ENCODE data around the gene ZMYM2.

Gene ZMYM2

DNA sequence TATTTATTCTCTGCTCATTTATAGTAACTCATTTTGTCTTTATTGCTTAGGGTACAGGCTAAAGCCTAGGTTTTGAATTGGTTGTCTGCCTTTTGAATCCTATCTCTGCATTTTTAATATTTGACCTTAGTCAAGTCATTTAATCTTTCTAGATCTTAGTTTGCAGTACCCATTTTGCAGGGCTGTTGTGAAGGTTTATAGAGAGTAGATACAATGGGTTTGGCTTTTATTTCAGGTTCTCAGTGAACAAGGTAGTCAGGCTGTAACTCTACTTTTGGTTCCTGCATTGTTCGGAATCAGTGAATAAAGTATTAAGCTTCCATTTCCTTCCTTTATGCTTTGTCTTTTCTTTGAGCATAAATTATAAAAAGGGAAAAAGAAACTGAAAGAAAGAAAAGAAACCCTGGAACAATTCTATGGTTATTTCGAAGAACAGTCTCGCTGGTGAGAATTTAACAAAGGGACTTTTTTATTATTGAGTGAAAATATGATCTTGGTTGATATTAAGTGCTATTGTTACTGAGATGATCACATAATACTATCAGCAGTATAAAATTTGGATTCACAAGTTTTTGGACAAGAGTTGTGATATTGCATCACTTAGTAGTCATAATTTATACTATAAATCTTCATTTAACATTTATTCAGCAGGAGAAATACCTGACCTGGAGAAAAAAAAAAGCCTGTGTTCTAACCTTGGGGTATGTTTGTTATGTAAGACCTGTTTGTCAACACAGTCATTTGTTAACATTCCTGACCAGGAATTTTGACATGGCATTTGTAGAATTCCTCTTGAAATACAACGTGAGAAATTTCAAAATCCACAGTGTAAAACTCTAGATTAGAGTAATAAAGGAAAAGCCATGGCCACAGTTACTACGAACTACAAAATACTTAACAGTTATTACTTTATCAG lies 91.3 kb downstream of the ZMYM2 start:
- no peak for DNase-seq

DNA sequence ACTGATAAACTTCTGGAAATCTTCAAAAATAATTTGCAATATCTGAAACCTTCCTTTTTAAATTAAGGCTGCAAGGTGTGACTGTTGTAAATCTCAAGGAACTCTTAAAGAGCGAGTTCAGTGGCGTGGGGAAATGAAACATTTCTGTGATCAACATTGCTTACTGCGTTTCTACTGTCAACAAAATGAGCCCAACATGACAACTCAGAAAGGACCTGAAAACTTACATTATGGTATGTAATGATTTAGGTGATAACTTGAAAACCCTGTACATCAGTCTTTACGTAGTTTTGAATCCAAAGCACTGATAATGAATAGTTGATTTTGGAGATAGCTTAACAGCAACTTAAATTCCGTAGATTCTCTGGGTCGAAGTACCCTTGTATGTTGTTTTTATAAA lies 92.8 kb downstream of the ZMYM2 start:
- DNase-seq, result no peak

DNA sequence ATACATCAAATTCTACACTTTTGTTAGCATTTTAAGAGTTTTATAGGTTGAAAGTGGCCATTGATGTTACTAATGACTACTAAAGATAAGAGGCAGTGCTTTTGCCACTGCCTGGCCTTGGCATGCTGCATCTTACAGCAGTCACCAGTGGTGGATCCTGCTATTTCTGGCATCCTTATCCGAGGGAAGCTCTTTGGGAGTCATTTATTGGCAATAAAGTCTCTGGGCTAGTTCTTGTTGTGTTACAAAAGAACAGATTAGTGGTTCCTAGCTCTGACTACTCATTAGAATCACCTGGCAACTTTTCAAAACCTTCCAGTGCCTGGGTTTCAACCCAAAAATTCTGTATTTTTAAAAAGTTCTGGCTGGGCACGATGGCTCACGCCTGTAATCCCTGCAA lies 94.5 kb downstream of the ZMYM2 start:
- no peak for DNase-seq

DNA sequence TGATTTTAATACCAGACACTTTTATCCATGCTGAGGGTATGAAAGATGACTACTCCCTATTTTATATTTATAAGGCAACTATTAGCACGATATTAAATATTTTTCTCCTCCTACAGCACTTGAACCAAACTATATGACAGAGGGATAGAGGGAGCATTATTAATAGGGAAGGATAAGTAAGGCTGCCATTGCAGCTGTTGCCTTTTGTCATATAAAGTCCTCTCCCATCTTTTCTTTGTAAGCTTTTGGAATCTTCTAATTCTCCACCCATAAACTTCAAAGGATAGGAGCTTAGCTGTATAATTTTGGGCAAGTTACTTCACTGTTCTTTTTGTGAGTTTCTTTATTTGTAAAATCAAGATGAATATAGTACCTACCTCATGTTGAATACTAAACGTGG lies 95.4 kb downstream of the ZMYM2 start:
- no peak for DNase-seq

DNA sequence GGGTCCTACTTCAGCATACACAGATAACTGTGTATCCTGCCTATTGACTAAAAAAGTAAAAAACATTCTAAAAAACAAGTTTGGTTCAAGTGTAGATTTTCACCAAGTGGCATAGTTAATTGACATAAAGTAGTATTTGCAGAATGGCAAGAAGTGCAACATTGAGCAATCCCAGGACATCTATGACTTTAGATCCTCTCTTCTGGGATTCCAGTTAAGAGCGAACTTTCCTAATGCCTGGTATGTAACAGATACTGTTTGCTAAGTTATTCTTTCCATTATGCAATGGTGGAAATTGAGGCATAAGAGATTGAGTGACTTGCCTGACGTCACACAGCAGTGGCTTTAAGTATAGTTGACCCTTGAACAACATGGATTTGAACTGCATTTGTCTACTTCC lies 96.1 kb downstream of the ZMYM2 start:
- DNase-seq, result no peak

DNA sequence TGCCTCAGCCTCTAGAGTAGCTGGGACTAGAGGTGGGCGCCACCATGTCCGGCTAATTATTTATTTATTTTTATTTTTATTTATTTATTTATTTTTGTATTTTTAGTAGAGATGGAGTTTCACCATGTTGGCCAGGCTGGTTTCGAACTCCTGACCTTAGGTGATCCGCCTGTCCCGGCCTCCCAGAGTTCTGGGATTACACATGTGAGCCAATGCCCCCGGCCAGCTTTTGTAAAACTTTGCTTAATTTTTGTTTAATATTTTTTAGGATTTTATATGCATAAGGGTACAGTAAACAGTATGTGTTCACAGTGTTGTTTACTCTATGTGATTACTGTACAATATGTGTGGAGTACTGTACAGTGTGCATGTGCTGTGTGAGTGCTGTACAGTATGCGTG lies 98.7 kb downstream of the ZMYM2 start:
- DNase-seq, result no peak

DNA sequence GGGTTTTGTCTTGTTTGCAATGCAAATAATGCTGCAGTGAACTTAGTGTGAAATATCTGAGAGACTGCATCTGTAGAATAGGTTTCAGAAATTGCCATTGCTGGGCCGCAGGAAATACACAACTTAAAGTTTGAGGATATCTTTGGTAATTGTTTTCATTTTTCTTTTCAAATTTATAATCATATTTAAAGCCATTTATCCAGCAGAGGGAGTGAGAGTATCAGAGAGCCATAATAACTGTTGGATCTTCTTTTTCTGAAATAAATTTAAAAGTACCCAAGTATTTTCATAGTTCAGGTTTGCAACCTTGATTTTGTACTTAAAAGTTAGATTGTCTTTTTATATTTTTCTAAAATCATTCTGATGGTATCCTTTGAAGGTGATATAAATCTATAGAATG lies 99.4 kb downstream of the ZMYM2 start:
- no peak for DNase-seq

DNA sequence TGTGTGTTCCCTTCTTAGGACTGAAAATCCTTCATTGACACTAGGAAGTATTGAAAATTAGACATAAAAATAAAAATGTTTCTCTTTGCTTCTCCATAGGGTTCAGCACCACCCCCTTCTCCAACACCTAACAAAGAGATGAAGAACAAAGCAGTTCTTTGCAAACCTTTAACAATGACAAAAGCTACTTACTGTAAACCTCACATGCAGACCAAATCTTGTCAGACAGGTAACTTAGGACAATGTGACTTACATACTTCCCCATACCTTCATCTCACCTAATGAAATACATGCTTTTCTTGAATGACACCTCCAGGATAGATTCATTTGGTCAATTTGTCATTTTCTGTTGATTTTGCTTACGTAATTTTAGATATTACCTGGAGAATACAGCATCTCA lies 99.9 kb downstream of the ZMYM2 start:
- DNase-seq, result no peak

DNA sequence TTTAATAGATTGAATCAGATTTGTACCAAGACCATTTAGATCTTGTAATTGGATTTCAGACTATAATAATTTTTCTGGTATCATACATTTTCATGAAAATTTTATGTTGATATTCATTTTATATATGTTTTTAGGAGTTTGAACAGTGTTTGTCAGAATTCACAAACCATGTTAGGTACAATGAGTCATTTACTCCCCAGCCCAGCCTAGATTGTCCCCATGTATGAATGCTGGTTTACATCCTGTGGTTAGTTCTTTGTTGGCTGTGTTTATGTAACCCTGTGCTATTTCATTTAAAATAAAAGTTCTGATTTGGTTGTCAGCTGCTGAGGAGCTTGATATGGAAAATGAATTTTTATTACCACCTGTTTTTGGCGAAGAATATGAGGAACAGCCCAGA lies 105.6 kb downstream of the ZMYM2 start:
- DNase-seq, result no peak

DNA sequence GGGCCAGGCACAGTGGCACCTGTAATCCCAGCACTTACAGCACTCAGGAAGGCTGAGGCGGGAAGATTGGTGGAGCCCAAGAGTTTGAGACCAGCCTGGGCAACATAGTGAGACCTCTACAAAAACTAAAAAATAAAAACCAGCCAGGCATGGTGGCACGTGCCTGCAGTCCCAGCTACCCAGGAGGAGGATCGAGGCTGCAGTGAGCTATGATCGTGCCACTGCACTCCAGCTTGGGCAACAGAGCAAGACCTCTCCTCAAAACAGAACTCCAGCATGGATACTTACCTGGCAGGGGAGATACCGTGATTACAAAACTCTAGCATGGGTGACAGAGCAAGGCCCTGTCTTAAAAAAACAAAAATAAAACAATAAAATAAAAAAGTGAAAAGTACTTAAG lies 107.0 kb downstream of the ZMYM2 start:
- DNase-seq, result no peak

DNA sequence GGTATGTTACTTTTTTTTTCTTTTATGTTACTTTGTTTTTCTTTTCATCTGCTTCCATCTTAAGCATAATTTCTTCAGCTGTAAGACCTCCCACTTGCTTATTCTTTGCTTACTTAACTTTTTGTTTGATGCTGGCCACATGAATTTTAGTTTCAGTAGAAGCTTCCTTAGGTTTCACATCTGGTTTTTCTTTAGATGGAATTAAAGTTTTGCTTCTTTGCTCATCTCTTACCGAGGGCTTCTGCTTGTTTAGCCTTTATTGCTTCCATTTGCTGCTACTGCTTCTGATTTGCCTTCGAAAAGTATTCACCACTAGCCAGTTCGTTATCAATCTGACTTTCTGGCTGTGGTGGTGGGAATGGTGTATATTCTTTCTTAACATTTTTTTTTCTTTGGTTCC lies 111.4 kb downstream of the ZMYM2 start:
- DNase-seq, result no peak

DNA sequence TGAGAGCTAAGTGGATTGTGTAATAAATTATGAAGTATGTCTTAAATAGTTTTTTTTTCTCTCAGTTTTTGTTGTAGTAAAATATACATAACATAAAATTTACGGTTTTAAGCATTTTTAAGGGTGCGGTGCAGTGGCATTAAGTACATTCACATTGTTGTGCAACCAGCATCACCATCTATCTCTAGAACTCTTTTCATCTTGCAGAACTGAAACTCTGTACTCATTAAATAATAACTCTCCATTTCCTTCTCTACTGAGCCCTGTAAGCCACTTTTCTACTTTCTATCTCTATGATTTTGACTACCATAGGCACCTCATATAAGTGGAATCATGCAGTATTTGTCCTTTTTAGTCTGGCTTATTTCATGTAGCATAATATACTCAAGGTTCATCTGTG lies 115.2 kb downstream of the ZMYM2 start:
- DNase-seq, result no peak

DNA sequence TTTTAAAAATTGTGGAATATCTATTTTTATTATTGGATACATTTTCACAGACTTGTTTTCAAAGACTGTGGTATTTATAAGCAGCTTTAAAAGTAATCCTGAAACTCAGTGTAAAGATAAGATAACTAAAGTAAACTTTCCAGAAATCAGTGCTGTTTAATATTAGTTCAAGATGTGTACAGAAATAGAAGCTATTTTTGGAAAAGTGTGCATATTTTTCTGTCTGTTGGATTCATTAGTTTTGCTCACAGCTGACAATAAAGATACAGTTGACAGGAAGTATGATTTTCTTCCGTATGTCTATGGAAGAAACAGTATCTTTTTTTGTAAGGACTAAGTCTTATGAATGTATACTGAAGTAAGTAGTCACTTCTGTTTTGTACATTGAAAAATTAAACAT lies 116.4 kb downstream of the ZMYM2 start:
- DNase-seq, result no peak

DNA sequence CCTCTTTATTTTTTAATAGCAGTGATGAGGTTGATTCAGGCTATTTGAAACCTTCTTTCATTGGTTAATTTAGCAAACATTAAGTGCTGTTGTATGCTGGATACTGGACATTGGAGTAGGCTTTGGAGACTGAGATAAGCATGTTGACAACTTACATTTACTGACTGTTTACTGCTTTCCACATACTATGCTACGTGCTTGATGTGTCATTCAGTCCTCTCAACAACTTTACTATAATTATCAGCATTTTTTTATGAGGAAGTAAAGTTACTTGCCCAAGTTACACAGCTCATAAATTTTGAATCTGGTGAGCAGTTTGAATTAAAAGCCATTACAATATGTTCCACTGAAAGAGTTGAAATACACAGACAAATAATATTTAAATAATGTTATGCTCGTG lies 118.6 kb downstream of the ZMYM2 start:
- DNase-seq, result no peak

DNA sequence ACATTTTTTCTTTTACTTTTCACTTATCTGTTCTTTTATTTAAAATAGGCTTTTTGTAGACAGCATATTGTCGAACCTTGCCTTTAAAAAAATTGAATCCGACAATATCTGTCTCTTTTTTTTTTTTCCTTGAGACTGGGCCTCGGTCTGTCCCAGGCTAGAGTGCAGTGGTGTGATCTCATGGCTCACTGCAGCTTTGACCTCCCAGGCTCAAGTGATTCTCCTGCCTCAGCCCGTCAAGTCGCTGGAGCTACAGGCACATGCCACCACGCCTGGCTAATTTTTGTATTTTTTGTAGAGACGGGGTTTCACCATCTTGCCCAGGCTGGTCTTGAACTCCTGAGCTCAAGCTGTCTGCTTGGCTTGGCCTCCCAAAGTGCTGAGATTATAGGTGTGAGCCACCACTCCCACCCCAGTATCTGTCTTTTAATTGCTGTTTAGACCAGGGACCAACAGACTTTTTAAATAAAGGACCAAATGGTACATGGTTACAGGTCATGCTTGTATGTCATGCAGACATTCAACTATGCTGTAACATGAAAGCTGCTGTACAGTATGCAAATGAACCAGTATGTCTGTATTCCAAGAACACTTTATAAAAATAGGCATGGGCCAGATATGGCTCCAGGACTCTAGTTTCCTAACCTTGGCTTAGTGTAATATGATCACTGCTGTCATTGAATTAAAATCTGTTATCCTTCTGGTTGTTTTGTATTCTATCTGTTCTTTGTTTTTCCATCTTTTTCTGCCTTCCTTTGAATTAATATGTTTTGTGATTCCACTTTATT lies 122.0 kb downstream of the ZMYM2 start:
- no peak for DNase-seq

DNA sequence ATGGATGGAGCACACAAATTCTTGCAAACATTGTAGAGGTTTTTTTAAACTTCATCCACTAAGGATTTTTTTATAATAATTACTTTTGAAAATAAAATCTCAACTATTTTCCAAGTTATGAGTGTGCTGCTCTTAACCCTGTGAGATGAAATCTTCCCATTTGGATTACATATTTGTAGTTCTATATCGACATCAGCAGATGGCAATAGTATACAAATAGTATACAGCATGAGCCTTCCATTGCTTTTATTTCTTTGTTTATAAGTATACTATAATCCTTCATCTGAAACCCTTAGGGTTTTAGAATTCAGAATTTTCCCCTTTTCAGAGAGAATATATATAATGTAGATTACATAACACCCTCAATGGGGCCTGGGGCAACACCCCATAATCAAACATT lies 131.8 kb downstream of the ZMYM2 start:
- no peak for DNase-seq

DNA sequence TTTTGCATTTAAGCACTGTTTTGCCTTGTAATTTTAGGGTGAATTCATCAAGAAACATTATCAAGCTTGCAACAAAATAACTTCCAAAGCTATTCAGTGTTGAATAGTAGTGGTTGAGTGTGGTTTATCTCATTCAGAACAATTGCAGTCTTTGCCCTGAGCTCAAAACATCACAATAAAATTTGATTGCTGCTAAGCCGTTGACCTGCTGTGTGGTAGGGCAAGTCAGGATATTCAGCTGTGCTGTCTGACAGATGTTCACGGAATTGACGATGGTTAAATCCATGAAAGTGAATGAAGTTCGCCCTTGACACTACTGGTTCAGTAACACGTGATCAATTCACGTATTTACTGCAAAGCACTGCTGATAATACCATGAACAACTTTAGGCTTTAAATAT lies 135.4 kb downstream of the ZMYM2 start:
- no peak for DNase-seq

DNA sequence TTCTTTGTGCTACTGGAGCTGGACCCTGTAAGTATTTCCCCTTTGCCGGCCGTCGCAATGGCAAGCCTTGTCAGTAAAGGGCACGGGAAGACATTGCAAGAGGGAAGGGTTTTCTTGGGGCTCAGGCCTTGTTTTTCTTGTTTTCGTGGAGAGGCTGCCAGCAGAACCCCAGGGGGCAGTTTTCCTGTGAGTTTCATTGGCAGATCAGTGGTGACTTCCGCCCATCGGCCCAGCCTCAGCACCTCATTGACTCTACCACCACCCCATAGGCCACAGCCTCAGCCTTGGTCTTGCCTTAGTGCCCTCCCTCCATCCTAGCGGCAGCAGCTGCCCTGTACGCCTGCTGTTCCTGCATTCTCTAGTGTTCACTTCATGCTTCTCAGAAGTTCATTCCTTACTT lies 140.8 kb downstream of the ZMYM2 start:
- no peak for DNase-seq

DNA sequence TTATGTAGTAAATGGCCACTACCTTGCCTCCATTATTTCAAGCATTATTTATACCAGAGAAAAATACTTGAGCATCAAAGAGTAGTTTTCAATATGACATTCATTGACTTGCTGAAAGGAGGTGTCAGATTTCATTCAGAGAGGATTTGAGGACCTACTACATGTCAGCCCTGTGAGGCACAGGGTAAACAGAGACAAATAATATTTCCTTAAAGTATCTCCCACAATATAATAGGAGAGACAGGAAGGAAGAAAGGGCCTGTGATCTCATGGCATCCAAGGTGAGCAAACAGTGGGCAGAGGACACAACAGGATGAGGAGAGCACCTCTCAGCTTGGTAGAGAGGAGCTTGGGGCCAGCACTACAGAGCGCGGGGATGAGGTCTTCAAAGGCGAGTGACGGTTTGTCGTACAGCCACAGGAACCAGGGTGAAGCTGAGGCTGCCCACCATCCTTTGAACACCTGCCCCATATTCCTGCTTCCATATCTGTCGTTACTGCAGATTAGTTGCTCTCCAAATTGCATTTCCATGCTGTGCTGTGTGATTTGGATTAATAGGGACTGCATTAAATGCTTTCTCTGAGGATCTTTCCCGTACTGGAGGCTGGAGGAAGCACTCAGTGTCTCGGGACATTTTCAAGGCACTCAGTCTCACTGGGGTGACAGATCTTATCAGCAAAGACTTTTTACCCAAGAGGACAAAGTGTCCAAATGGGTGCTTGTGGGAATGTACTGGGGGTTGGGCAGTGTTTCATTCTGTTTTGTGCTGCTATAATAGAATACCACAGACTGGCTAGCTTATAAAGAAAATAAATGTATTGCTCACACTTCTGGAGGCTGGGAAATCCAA lies 143.2 kb downstream of the ZMYM2 start:
- DNase-seq, result no peak

DNA sequence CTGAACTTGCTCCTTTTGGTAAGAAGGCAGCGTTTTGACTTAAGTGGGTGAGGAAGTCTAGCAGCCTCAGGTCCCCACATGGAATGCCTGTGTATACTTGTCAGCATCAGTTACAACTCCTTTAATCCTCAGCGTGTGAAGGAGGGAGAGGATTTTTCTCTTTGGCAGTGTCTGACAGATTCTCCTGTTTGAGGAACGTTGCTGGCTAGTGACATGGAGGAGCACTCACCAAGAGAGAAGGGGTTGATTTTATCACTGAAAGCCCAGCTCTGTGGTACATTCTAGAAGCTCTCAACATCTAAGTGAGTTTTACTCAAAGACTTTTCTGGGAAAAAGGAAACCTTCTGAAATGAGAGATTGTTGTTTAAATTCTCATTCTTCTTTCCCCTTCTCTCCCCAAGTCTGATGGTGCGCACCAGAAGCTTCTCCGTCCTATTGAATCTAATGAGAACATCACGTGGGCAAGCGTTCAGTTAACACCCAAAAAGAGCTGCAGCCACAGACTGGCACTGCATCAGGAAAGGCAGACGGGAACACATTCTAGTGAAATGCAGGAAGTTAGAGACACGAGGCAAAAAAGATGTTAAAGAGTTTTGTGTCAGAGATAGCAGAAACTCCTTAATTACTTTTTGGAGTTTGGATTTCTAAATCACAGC lies 144.1 kb downstream of the ZMYM2 start:
- no peak for DNase-seq

DNA sequence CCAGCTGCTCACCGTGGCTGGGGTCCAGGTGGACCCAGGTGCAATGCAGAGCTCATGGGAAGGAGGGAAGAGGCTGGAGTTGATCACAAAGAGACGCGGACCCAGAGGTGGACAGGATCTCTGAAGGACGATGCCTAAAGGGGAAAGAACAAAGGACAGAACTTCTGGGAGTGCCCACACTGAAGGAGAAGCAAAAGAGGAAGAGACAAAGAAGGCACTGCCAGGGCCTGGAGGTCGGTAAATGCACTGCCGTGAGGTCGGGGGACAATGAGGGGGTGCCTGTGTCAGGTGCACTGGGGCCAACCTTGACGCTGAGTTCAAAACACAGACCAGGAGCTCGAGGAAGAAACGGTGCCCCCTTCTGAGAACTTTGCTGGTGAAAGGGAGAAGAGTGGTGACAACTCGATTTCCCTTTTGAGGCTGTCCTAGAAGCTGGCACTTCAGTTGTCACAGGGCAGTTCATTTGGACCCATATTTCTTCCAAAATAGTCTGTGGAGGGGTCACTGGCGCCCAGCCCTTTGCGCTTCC lies 146.7 kb downstream of the ZMYM2 start:
- no peak for DNase-seq

DNA sequence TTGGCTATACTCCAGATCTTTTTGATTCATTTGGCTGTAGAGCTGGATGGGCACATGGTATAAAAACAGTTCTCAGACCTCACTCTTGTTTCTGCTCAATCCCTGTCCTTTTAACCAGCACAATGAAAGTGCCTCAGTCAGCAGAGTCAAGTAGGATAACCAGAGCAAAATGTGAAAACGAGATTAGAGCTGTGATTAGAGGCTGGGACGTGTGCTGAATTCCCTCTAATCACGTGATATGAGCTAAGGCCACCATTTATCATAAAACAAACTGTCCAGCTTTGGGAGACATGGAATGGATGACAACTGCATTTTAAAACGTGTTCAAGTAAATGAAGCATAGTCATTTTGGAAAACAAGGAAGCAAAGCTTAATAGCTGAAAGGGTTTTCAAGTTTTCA lies 148.2 kb downstream of the ZMYM2 start:
- no peak for DNase-seq

DNA sequence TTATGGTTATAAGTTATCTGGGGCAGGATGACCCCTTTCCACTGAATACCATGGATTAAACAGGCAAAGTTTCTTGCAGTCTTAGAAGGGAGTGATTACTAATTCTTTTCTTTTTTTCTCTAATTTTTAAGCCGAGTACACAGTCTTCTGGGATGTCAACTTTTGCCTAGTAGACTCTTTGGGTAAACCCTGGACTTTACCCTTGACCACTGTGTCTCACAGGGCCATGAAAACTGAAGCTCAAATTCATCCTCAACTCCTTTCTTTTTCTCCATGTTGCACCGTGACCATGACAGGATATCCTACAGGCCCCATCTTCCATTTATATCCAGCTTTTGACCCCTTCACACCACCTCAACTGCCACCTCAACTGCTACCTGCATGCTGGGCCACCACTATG lies 150.5 kb downstream of the ZMYM2 start:
- no peak for DNase-seq

Measured in hippocampal formation (tissue), 2 donors.